Measurements from ENCODE around the gene CIBAR2.

- TF ChIP-seq CTCF (IDR thresholded peaks at IDR 0.05), result no peak
- no peak for TF ChIP-seq POLR2A (IDR thresholded peaks at IDR 0.05)
Measured at GRCh38 chr16:85128079-85128837, 16.0 kb upstream of the CIBAR2 start.
